Natural killer cell (primary cell): Measurements from ENCODE around the gene ICA1. TPM values are rescaled to one million over a fixed set of nuclear protein-coding genes. Genes with fewer than 3 reads are reported as not detected.

ENCODE experiments used
- ATAC-seq, 3 donors: fragments of 150-1000 bp in 2 of 3; fragments of 200-7000 bp in 1 of 3; cut with Tn5 transposase; 1 replicate in 1 of 3; 2 replicates in 2 of 3; pipeline ENCODE4 v1.10.0; 2021; ENCODE audit warnings: mild to moderate bottlenecking in 2 of 3, moderate library complexity in 2 of 3
- DNase-seq, 2 donors: peaks; one replicate each; pipeline versions ENCODE4 v3.0.0 to v3.0.0-alpha.2; 2013 to 2021; ENCODE audit warnings: mixed read lengths in 1 of 2
- H3K27ac ChIP-seq: one replicate; pipeline ENCODE4 v1.5.1; 2013; ENCODE audit warnings: mild to moderate bottlenecking, low read length
- H3K27me3 ChIP-seq: one replicate; pipeline ENCODE4 v1.6.1; 2013; ENCODE audit warnings: low read length; ENCODE audit not compliant: control insufficient read depth, insufficient read depth
- H3K36me3 ChIP-seq: one replicate; pipeline ENCODE4 v1.6.1; 2013; ENCODE audit warnings: low read length; ENCODE audit not compliant: control insufficient read depth, insufficient read depth
- H3K4me1 ChIP-seq: one replicate; pipeline ENCODE4 v1.6.1; 2013; ENCODE audit warnings: low read length; ENCODE audit not compliant: control insufficient read depth, insufficient read depth
- H3K4me3 ChIP-seq: one replicate; pipeline ENCODE4 v1.5.1; 2013; ENCODE audit warnings: low read length
- H3K9me3 ChIP-seq: one replicate; pipeline ENCODE4 v1.6.1; 2013; ENCODE audit warnings: low read length; ENCODE audit not compliant: control insufficient read depth, insufficient read depth
- H3K27ac Mint-ChIP-seq, 2 donors: one replicate each; pipeline ENCODE4 v1.8.0; 2022; ENCODE audit warnings: mild to moderate bottlenecking in 2 of 2, mixed read lengths in 2 of 2, moderate library complexity in 1 of 2
- H3K27me3 Mint-ChIP-seq, 2 donors: one replicate each; pipeline ENCODE4 v1.8.0; 2022; ENCODE audit warnings: low read depth in 2 of 2, mixed read lengths in 2 of 2
- H3K36me3 Mint-ChIP-seq: one replicate; pipeline ENCODE4 v1.8.0; 2022; ENCODE audit warnings: mixed read lengths
- H3K4me1 Mint-ChIP-seq, 2 donors: one replicate each; pipeline ENCODE4 v1.8.0; 2022; ENCODE audit warnings: mixed read lengths in 2 of 2
- H3K4me3 Mint-ChIP-seq: one replicate; pipeline ENCODE4 v1.8.0; 2022; ENCODE audit warnings: mild to moderate bottlenecking, moderate library complexity, mixed read lengths
- H3K9me3 Mint-ChIP-seq, 2 donors: one replicate each; pipeline ENCODE4 v1.8.0; 2022; ENCODE audit warnings: mixed read lengths in 2 of 2
- WGBS: methylation state at CpG from one replicate; pipeline ENCODE4 v1.1.7; 2013; ENCODE audit warnings: missing lambda C conversion rate; ENCODE audit not compliant: insufficient coverage; 5-methylcytosine and 5-hydroxymethylcytosine counted together
- intact Hi-C: fragments of 100-400 bp; cut with micrococcal nuclease; formaldehyde crosslinking; loops from one replicate; pipeline ENCODE4 v1.14.2; 2022
- total RNA-seq, 4 donors: library from RNA; stranded (reverse); fragments of 120-200 nt in 1 of 4; gene quantifications; one replicate each; pipeline versions ENCODE4 v1.2.3 to v1.2.4, GENCODE V29; 2013 to 2022
- TF ChIP-seq, protein P1 (sequence below): fragments of 200-600 bp; IDR thresholded peaks from one replicate; pipeline ENCODE4 v1.8.0; 2022; ENCODE audit warnings: antibody characterized with exemption

Gene ICA1
- total RNA-seq, 3 donors from 2014 or later (not counting 1 experiment from before 2014, with no cell fraction given) = 0.75 to 1.9 (median 1.4) TPM

DNA sequence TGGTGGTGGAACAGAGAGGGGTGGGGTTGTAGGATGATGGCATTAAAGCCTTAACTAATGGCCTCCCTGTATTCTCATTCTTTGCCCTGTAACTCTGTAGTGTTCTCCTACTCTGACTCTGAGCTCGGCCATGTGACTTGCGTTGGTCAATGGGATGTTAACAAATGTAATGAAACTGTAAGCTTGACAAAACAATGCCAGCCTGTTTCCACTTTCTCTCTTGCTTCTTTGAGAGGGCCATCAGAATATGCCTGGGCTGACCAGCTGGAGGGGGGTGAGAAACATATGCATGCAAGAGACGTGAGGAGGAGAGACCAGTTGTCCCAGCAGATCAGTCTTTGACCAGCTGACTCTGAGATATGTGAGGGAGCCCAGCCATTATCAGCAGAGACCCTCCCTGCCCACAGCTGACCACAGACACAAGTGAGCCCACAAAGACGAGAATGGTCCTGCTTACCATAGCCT, 100.6 kb downstream of the ICA1 start:
- no peaks in the 10 kb centered on the region for H3K36me3 Mint-ChIP-seq
- no peaks in the 10 kb centered on the region for H3K9me3 Mint-ChIP-seq
- H3K4me3 Mint-ChIP-seq = no peak overlapping the region

DNA sequence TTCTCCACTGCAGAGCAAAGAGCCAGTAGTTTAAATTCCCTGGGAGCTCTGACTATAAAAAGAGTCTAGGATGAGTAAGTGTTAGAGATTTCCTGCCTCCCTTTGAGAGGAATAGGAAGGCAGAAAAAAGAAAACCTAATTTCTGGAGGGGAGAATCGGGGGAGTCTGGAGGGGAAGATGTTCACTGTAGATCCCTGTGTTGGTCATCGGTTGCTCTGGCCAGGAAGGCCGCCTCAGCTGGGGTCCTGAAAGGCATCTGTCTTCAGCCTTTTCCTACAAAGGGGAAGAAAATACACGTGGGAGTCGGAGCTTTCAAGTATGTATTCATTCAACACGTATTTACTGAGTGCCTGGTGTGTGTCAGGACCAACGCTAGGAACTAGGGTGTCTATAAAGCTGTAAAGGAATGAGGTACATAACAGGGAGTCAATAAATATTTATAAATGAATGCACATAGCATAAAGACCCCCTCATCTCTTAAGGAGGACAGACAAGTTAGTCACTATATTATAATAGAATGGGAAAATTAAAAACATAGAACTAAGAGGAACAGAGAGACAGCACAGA, 101.1 kb downstream of the ICA1 start:
- ATAC-seq (no peak), DNase-seq (no peak)
- no peaks in the 10 kb centered on the region for H3K27me3 ChIP-seq
- intact Hi-C loops = no loop called here
- Mint-ChIP-seq H3K27ac (no peak overlapping the region), H3K4me3 (no peak overlapping the region), H3K4me1 (peaks cover 7 to 12% of the 10 kb centered on the region in 2 donors), H3K36me3 (no peaks in the 10 kb centered on the region), H3K27me3 (no peaks in the 10 kb centered on the region), H3K9me3 (no peaks in the 10 kb centered on the region)
- H3K9me3 ChIP-seq = no peaks in the 10 kb centered on the region
- H3K4me1 ChIP-seq = no peaks in the 10 kb centered on the region
- 99% methylated on average over 7 of the region's 7 CpGs for WGBS
- no peak overlapping the region for H3K4me3 ChIP-seq
- TF ChIP-seq, protein P1, sequence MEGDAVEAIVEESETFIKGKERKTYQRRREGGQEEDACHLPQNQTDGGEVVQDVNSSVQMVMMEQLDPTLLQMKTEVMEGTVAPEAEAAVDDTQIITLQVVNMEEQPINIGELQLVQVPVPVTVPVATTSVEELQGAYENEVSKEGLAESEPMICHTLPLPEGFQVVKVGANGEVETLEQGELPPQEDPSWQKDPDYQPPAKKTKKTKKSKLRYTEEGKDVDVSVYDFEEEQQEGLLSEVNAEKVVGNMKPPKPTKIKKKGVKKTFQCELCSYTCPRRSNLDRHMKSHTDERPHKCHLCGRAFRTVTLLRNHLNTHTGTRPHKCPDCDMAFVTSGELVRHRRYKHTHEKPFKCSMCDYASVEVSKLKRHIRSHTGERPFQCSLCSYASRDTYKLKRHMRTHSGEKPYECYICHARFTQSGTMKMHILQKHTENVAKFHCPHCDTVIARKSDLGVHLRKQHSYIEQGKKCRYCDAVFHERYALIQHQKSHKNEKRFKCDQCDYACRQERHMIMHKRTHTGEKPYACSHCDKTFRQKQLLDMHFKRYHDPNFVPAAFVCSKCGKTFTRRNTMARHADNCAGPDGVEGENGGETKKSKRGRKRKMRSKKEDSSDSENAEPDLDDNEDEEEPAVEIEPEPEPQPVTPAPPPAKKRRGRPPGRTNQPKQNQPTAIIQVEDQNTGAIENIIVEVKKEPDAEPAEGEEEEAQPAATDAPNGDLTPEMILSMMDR = no peak
- H3K27ac ChIP-seq = no peak overlapping the region
- H3K36me3 ChIP-seq = no peaks in the 10 kb centered on the region

More for the DNA sequence above, 100.6 kb downstream of the ICA1 start:
- DNase-seq = no peak
- ATAC-seq = no peak
- H3K27me3 ChIP-seq = no peaks in the 10 kb centered on the region
- intact Hi-C loops = no loop called here
- TF ChIP-seq, protein P1 = no peak
- H3K9me3 ChIP-seq = no peaks in the 10 kb centered on the region
- Mint-ChIP-seq H3K27ac (no peak overlapping the region), H3K27me3 (no peaks in the 10 kb centered on the region), H3K4me1 (peaks cover 7 to 12% of the 10 kb centered on the region in 2 donors)
- no peaks in the 10 kb centered on the region for H3K36me3 ChIP-seq
- WGBS = 80% methylated on average over 4 of the region's 4 CpGs
- no peaks in the 10 kb centered on the region for H3K4me1 ChIP-seq
- H3K4me3 ChIP-seq = no peak overlapping the region
- no peak overlapping the region for H3K27ac ChIP-seq

DNA sequence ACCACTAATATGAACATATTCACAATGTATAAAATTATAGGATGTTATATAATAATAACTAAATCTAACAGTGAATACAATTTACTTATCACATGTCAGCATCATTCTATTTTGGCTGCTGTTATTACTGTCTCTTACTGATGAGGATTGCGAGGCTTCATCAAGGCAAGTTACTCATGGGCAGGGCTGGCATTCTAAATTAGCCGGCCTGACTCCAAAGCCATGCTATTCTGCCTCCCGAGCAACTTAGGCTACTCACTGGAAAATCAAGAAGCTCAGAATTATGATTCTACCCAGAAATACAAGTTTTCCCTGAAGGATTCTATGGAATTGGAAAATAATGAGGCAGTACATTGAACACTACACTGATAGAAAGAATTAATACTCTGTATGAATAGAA, 101.7 kb downstream of the ICA1 start:
- no peaks in the 10 kb centered on the region for H3K9me3 Mint-ChIP-seq
- no peaks in the 10 kb centered on the region for H3K27me3 Mint-ChIP-seq
- intact Hi-C loops = no loop called here
- H3K4me1 Mint-ChIP-seq = peaks cover 7 to 17% of the 10 kb centered on the region in 2 donors
- no peak overlapping the region for H3K4me3 Mint-ChIP-seq
- no peak overlapping the region for H3K27ac Mint-ChIP-seq
- no peak for DNase-seq
- no peak for ATAC-seq
- Histone ChIP-seq H3K27ac (no peak overlapping the region), H3K9me3 (no peaks in the 10 kb centered on the region), H3K27me3 (no peaks in the 10 kb centered on the region), H3K4me3 (no peak overlapping the region), H3K4me1 (no peaks in the 10 kb centered on the region), H3K36me3 (no peaks in the 10 kb centered on the region)
- TF ChIP-seq, protein P1 = no peak
- WGBS = 65% methylated on average over 3 of the region's 3 CpGs
- no peaks in the 10 kb centered on the region for H3K36me3 Mint-ChIP-seq

DNA sequence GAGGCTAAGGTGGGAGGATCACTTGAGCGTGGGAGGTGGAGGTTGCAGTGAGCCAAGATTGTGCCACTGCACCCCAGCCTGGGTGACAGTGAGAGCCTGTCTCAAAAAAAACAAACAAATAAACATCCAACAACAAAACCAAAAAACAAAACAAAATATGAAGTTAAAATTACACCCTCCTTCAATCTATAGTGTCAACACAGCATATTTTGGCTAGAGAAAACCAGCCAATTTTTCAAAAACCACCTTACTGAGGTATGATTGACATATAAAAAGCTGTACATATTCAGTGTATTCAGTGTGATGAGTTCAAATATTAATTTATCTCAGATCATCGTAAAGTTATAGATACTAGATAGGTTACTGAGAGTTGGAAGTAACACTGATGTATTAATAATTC, 102.4 kb downstream of the ICA1 start:
- TF ChIP-seq, protein P1 = no peak
- Histone ChIP-seq H3K27ac (no peak overlapping the region), H3K36me3 (no peaks in the 10 kb centered on the region), H3K27me3 (no peaks in the 10 kb centered on the region), H3K4me3 (no peak overlapping the region), H3K9me3 (no peaks in the 10 kb centered on the region), H3K4me1 (no peaks in the 10 kb centered on the region)
- H3K27me3 Mint-ChIP-seq = no peaks in the 10 kb centered on the region
- no peak overlapping the region for H3K4me3 Mint-ChIP-seq
- DNase-seq (no peak), ATAC-seq (no peak)
- no peak overlapping the region for H3K27ac Mint-ChIP-seq
- H3K9me3 Mint-ChIP-seq = no peaks in the 10 kb centered on the region
- 100% methylated on average over 1 of the region's 2 CpGs for WGBS
- intact Hi-C loops = no loop called here
- no peaks in the 10 kb centered on the region for H3K36me3 Mint-ChIP-seq
- H3K4me1 Mint-ChIP-seq = peaks cover 7 to 19% of the 10 kb centered on the region in 2 donors
